HG03103 (cell line): ENCODE data around the gene TBL1XR1.
"Not testable (repeated sequence)": the region's sequence is repeated elsewhere in the genome, so short reads cannot be mapped to it uniquely, and the experiment has no call there.

Experiments
- ATAC-seq: cut with Tn5 transposase; IDR thresholded peaks from one replicate; pipeline ENCODE4 v1.9.1; 2021; ENCODE audit warnings: low read depth; ENCODE audit not compliant: unreplicated experiment

TBL1XR1 gene

DNA sequence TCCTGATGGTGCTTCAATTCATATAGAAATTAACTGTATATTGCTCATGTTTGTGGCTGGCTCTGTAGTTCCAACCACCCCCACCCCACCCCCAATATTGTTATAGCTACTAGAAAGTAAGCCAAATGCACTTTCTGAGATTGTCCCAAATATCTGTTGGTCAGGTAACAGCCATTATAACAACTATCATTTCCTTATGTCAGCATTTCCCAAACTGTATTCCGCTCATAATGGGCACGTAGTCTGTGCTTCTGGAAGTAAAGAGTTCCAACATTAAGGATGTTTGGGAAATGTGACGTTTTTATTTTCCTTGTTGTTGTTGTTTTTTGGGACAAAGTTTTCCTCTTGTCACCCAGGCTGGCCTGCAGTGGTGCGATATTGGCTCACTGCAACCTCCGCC lies 12.2 kb upstream of the TBL1XR1 start:
- no peak for ATAC-seq

DNA sequence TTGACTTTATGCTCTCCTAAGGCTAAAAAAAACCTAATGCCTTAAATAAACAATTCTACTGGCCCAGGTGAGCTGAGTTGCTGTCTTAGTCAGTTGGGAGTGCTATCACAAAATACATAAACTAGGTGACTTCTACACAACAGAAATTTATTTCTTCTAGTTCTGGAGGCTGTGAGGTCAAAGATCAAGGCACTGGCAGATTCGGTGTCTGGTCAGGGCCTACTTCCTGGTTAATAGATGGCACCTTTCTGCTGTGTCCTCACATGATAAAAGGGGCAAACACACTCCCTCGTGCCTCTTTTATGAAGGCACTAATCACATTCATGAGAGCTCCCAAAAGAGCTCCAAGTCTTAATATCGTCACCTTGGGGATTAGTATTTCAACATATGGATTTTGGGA lies 11.5 kb upstream of the TBL1XR1 start:
- ATAC-seq, result no peak

DNA sequence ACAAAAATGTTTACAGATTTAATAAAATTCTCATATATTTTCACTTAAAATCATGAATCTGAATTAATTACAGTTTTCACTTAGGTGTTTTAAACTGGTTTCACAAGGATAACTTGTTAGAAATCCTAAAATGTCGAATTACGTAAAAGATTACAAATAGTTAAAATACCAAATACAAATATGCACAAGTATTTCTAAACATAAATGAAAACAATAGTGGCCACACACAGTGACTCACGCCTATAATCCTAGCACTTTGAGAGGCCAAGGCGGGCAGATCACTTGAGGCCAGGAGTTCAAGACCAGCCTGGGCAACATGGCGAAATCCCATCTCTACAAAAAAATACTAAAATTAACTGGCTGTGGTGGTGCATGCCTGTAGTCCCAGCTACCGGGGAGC lies 10.9 kb upstream of the TBL1XR1 start:
- no peak for ATAC-seq

DNA sequence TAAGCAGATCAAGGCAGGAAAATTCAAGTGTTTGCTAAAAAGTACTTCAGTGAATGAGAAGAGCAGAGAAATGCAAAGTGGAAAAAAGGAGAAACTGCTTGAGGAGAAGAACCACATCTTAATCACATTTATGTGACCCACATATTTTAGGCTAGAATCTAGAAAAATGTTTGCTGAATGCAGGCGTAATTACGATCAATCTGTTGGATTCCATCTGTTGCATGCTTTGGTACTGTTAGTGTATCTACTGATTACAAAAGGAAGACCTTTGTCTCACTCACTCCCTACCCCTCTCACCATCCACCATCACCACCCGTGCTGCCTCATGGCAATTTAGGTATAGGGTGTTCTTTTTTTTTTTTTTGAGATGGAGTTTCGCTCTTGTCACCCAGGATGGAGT lies 9.7 kb upstream of the TBL1XR1 start:
- no peak for ATAC-seq

DNA sequence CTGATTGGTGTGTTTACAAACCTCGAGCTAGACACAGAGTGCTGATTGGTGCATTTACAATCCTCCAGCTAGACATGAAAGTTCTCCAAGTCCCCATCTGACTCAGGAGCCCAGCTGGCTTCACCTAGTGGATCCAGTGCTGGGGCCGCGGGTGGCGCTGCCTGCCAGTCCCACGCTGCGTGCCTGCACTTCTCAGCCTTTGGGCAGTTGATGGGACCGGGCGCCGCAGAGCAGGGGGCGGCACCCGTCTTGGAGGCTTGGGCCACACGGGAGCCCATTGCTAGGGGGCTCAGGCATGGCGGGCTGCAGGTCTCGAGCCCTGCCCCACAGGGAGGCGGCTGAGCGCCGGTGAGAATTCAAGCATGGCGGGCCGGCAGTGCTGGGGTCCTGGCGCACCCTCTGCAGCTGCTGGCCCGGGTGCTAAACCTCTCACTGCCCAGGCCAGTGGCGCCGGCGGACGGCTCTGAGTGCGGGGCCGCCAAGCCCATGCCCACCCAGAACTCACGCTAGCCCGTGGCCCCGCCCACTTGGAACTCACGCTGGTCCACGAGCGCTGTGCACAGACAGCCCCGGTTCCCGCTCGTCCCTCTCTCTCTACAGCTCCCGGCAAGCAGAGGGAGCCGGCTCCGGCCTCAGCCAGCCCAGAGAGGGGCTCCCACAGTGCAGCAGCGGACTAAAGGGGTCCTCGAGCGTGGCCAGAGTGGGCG lies 6.6 kb upstream of the TBL1XR1 start:
- no peak for ATAC-seq

DNA sequence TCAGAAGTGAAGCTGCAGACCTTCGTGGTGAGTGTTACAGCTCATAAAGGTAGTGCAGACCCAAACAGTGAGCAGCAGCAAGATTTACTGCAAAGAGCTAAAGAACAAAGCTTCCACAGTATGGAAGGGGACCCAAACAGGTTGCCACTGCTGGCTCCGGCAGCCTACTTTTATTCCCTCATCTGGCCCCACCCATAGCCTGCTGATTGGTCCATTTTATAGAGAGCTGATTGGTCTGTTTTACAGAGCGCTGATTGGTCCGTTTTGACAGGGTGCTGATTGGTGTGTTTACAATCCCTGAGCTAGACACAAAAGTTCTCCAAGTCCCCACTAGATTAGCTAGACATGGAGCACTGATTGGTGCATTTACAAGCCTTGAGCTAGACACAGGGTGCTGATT lies 5.7 kb upstream of the TBL1XR1 start:
- not testable (repeated sequence) for ATAC-seq

DNA sequence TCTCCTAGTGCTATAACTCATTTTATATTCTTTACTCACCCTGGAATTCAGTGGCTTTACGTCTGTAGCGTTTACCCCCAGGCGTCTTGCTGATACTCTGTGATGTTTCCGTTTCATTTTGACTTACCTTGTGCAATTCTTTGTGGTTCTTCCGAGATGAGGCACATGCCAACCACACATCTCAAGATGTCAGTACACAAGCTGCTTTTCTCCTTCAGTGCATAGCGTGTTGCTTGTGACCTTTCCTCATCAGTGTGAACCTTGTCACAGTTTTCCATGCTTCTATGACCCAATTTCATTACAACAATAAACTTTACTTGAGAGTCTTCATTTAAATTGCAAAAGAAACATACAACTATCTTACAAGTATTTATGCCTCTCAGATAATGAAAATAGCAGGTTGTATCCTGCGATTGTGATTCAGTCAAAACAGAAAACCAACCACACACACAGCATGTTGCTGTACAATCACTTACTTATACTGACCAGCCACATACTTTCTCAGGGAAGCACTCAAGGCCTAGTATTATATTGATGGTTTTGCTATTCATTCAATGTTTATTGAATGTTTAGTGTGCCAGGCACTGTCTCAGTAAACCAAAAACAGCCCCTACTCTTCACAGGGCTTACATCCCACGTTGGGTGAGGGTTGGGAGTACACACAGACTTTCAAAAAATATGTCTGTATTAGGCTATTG lies 4.6 kb upstream of the TBL1XR1 start:
- peak; percentile 61 for ATAC-seq

DNA sequence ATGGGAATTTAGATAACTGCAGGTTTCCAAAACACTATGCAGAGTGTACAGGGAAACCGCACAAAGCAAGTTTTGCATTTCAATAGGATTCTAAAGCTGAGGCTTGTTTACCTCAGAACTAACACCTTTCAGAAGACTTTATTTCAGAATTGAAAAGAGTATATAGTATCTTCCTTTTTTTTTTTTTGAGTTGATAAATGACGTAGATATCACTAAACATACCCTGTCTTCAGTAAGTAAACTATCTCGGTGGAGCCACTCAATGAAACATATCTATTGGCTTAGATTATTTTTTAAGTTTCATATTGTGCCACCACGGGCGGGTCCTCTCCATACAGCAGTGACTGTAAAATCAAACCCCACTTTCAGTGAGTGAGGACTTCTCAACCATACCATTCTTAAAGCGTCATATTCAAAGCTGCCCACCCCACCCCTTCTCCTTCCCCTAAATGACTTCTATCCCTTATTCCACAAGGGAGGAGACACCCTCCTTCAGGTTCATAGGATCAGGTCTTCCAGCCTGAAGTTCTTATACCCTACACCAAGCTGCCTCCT lies 2.0 kb upstream of the TBL1XR1 start:
- ATAC-seq, result no peak

DNA sequence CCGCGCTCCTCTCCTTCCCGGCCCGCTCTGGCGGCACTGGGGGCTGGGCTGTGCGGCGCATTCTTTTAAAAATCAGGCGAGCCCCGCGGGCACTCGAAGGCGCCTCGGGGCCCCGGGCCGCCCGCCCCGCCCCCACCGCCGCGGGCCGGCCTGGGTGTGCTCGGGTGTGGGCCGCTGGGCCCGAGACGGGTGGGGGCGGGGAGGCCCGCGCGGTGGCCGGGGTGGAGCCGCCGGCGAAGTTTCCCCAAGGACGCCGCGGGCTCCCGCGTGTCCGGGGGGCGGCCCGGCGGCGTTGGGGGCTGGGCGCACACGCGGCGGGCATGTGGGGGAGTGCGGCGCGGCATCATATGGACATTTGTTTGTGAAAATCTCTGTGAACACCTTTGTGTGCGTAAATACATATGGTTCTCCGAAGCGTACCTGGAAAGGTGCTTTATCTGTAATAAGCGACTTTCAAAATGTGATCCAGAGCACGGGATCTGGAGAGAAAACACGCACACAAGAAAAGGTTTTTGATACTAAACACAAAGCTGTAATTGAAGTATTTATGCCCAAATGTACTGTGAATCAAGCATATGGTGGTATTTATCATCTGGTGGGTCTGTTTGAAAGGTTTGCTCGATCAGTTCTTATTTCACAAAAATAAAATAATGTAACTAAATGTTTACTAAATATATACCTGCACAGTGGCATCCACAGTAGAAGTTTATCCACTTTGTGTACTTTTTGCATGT lies 612 bp upstream of the TBL1XR1 start:
- ATAC-seq, result peak; percentile 20

DNA sequence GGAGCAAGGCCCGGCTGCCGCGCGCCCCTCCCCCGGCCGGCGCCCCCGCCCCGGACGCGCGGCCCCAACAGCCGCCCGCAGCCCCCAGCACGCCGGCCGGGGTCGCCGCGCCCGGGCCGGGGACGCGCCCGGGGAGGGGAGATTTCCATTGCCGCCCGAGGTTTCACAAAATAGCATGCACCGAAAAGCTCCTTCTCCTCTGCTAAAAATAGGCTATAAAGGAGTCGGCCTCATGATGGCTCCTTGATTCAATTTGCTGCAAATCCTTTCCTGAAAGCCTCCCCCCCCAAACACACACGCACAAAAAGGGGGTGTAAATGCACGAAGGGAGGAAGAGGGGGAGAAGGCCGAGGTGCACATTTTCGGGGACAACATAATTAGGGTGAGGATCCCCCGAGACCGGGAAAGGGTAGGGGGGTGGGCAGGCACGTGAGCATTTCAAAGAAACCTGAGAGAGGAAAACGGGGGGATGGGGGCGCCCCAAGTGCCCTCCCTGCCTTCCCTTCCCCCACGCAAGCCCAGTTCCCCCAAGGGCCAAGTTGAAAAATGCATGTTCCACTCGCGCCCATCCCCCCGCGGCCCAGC lies 734 bp downstream of the TBL1XR1 start:
- ATAC-seq, result no peak

DNA sequence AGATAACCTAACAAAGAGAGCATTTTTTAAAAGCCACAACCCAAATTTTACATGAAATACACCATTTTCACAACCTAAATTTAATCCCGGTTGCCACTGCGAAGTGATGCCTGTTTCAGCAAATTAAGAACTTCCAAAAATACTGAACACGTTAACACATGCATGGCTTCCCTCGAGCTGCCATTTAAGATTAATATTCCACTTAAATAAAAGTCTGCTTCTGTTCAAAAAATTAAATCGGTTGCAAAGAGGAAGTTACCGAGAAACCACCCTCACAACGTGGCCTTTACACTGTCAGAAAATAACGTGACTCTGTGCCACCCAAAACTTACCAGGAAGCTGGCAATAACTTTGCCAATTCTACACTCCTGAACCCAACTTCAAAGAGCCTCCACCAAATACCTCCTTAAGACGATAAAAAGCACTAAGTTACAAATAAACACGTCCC lies 1.2 kb downstream of the TBL1XR1 start:
- no peak for ATAC-seq

DNA sequence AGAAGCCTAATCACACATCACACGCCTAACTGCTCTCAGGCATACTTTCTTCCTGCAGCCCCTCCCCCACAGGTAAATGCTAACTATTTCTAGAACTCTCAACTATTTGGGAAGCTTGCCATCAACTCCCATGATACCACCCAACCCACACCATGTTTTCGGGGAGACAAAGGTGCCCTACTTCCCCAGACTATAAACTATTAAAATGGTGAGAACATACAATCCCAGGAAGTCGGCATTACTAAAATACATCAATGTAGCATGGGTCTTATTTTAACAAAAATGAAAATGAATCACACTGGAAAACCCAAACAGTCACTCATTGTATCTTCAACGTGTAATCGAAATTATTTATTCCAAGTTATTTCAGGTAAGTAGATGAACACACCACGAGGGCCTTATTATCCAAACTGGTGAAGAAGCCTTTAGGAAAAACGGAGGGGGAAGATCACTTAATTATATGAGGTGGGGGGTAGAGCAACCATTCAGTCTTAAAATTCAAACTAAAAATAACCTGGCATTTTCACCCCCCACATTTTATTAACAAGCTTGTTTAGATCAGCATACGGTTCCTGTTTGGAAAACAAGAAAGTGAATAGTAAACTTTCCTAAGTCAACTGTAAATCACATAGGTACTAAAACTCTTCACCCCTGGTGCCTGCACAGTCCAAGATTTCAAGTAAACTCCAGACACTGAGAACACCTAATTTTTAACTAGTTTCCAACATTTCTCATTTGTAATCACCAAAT lies 1.9 kb downstream of the TBL1XR1 start:
- ATAC-seq, result no peak

DNA sequence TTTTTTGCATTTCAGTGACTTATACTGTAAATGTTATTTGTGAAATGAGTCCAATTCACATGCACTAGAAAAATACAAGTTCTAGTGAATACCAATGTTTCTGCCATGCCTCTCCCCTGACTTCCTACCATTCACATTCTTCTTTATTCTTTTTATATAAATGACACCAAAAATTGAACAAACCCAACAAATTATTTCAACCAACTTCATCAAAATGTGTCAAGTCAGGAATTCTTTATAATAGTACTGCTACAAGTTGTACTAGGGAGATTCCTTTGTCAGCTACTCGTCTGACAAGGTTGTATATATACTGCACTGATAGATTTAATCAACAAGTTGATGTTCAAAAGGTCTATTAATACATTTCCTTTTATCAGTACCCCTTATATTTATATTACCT lies 3.0 kb downstream of the TBL1XR1 start:
- ATAC-seq, result no peak

DNA sequence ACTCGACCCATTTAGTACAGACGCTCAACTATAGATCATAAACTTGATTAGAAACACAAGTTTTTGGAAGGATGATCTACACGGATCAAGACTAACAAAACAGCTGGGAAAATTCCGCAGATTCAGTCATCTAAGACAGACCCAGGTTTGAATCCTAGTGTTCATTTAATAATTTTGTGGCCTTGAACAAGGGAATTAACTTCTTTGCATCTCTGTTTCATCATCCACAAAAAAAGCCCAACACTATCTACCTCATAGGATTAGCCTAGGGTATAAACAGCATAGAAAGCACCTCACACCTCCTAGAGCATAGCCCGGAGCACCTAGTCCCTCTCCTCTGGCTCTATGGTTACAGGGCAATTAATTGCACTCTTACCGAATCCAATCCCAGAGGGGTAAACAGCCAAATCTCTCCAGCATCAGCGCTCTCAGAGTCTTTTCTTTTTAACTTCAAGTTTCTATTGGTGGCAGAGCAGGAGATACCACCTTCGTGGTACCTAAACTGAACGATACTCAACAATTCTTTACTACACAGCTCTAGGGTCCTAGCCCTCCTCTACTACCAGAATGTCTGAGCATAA lies 3.5 kb downstream of the TBL1XR1 start:
- no peak for ATAC-seq

DNA sequence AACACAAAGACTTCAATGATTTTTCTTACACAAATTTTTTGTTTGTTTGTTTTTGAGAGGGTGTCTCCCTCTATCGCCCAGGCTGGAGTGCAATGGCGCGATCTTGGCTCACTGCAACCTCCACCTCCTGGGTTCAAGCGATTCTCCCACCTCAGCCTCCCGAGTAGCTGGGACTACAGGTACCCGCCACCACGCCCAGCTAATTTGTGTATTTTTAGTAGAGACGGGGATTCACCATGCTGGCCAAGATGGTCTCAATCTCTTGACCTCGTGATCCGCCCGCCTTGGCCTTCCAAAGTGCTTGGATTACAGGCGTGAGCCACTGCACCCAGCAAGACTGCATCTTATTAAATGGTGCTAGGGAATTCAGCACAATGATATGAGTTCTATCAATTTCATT lies 4.0 kb downstream of the TBL1XR1 start:
- not testable (repeated sequence) for ATAC-seq

DNA sequence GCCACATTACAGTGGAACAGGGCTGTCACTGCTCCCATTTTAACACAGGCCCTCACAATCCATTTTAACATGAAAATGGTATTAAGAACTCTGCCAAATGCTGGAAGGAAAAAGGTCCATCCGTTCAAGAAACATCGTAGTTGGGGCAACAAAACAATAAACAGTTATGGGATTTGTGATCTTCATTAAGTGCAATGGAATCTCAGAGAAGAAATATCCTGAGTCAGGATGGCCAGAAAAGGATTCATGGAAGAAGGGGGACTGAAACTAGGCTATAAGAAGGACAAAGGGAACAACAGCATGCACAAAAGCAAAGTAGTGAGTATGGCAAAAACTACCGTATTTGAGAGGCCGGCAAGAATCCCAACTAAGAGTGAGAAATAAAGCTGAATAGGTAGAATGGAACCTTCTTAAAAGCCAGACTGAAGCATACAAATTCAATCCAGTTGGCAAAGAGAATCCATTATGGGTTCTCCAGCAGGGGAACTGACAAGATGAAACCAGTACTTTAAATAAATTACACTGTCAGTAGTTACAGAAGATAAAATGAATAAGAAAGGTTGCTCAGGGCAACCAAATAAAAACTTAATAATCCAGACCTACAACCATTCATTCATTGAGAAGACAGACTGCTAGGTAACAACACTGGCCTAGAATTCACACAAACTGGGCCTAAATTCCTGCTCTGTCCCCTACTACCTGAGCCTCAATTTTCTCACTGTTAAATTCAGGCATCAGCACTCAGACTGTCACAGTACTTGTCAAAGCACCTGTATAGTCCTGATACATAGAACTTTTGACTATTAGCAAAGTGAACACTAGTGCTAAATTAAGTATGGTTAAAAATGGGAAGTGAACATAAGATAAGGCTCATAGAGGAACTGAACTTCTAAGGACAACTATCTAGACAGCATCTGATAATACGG lies 6.3 kb downstream of the TBL1XR1 start:
- no peak for ATAC-seq

DNA sequence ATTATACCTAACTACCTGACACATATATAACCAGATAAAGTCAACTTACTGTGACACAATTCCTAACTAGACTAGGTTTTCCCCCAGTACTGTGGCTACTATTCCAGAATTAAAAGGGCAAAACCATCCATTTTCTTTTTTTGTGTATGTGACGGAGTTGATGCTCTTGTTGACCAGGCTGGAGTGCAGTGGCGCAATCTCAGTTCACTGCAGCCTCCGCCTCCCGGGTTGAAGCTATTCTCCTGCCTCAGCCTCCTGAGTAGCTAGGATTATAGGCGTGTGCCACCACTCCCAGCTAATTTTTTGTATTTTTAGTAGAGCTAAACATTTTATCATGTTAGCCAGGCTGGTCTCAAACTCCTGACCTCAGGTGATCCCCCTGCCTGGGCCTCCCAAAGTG lies 7.1 kb downstream of the TBL1XR1 start:
- not testable (repeated sequence) for ATAC-seq

DNA sequence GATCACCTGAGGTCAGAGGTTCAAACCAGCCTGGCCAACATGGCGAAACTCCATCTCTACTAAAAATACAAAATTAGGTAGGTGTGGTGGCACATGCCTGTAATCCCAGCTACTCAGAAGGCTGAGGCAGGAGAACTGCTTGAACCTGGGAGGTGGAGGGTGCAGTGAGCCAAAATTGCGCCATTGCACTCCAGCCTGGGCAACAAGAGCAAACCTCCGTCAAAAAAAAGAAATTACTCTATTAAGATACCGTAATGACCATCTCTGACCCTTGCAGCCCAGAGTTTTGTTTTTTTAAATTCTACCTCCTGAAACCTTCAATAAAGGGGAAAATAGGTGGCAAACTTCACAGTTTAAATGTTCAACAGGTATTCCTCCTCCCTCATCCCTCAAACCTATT lies 9.0 kb downstream of the TBL1XR1 start:
- ATAC-seq, result not testable (repeated sequence)

DNA sequence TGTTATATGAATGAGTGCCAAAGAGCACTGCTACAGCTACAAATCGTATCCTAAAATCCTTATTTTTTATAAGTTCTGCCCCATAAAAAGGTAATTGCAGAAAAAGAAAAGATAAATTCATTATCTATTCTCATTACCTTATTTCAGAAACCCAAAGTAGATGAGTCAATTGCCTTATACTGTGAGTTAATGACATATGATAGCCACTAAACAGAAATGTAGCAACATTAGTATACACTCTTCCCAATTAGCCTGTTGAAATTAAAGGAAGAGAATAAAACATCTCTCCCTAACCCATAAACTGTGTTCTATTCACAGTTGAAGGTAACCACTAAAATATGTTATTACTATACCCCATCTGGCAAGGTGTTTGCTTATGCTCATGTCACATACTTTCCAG lies 11.0 kb downstream of the TBL1XR1 start:
- no peak for ATAC-seq
